ENCODE measurements around the gene SEMA6A. TPM values are rescaled to one million over a fixed set of nuclear protein-coding genes. Genes with fewer than 3 reads are reported as not detected.

Gene SEMA6A
- polyA plus RNA-seq, 1 donor (not counting 4 experiments of a cell fraction or from before 2014, with no cell fraction given): 0.68 TPM

- H3K4me2 ChIP-seq (ENCODE audit: control insufficient read depth, extremely low read depth, insufficient read depth, low read depth, low read length): no peak overlapping the region
- H3K9me1 ChIP-seq (ENCODE audit: control insufficient read depth, extremely low read depth, insufficient read depth, low read length): no peaks in the 10 kb centered on the region
- dilution Hi-C loops (cut with MboI; ENCODE audit: extremely low pct_ligation_motif_present, low sequenced_read_pairs): no loop called here
- DNase-seq (ENCODE audit: low read depth, low spot score) (no peak), FAIRE-seq (no peak)
- peaks cover 5% of the 10 kb centered on the region for H3K9me3 ChIP-seq (ENCODE audit: control insufficient read depth, low read depth, low read length)
- H2AFZ ChIP-seq (ENCODE audit: control insufficient read depth, low read length): no peak overlapping the region
- no peaks in the 10 kb centered on the region for H3K4me1 ChIP-seq (ENCODE audit: control insufficient read depth, extremely low read depth, insufficient read depth, low read length)
- H3K4me3 ChIP-seq (ENCODE audit: control insufficient read depth in 2 of 3, extremely low read depth in 1 of 3, insufficient read depth in 2 of 3, low read depth in 1 of 3, low read length in 3 of 3): no peak overlapping the region
- no peaks in the 10 kb centered on the region for H3K36me3 ChIP-seq (ENCODE audit: control insufficient read depth in 2 of 2, extremely low read depth in 1 of 2, insufficient read depth in 2 of 2, low read length in 2 of 2)
- H3K27me3 ChIP-seq (ENCODE audit: control insufficient read depth, extremely low read depth, insufficient read depth, low read length): no peaks in the 10 kb centered on the region
- no peaks in the 10 kb centered on the region for H4K20me1 ChIP-seq (ENCODE audit: control insufficient read depth, extremely low read depth, insufficient read depth, low read length)
- H3K27ac ChIP-seq (ENCODE audit: control insufficient read depth, insufficient read depth, low read length): no peak overlapping the region
- TF ChIP-seq CTCF (optimal IDR thresholded peaks at IDR 0.05 in 1 of 3, IDR thresholded peaks at IDR 0.05 in 1 of 3, conservative IDR thresholded peaks at IDR 0.05 in 1 of 3; ENCODE audit: extremely low read depth in 1 of 3, insufficient read depth in 2 of 3, low read length in 3 of 3): no peak
- no peak for TF ChIP-seq EZH2 (IDR thresholded peaks at IDR 0.05; ENCODE audit: low read length)
- no peak overlapping the region for H3K9ac ChIP-seq (ENCODE audit: control insufficient read depth, extremely low read depth, insufficient read depth, low read length)
- H3K79me2 ChIP-seq (ENCODE audit: control insufficient read depth, insufficient read depth, low read length): no peaks in the 10 kb centered on the region
Observed at GRCh38 chr5:116550082-116550481, 24.5 kb downstream of the SEMA6A start.

- Histone ChIP-seq H3K4me1 (ENCODE audit: control insufficient read depth, extremely low read depth, insufficient read depth, low read length) (peaks cover 8% of the 10 kb centered on the region), H3K9me1 (ENCODE audit: control insufficient read depth, extremely low read depth, insufficient read depth, low read length) (no peaks in the 10 kb centered on the region), H3K9ac (ENCODE audit: control insufficient read depth, extremely low read depth, insufficient read depth, low read length) (no peak overlapping the region), H3K4me3 (ENCODE audit: control insufficient read depth in 2 of 3, extremely low read depth in 1 of 3, insufficient read depth in 2 of 3, low read depth in 1 of 3, low read length in 3 of 3) (no peak overlapping the region), H3K27ac (ENCODE audit: control insufficient read depth, insufficient read depth, low read length) (no peak overlapping the region), H3K4me2 (ENCODE audit: control insufficient read depth, extremely low read depth, insufficient read depth, low read depth, low read length) (no peak overlapping the region), H3K79me2 (ENCODE audit: control insufficient read depth, insufficient read depth, low read length) (no peaks in the 10 kb centered on the region), H3K27me3 (ENCODE audit: control insufficient read depth, extremely low read depth, insufficient read depth, low read length) (no peaks in the 10 kb centered on the region), H4K20me1 (ENCODE audit: control insufficient read depth, extremely low read depth, insufficient read depth, low read length) (no peaks in the 10 kb centered on the region), H3K9me3 (ENCODE audit: control insufficient read depth, low read depth, low read length) (peaks cover 9% of the 10 kb centered on the region), H3K36me3 (ENCODE audit: control insufficient read depth in 2 of 2, extremely low read depth in 1 of 2, insufficient read depth in 2 of 2, low read length in 2 of 2) (no peaks in the 10 kb centered on the region), H2AFZ (ENCODE audit: control insufficient read depth, low read length) (no peak overlapping the region)
- no peak for TF ChIP-seq EZH2 (IDR thresholded peaks at IDR 0.05; ENCODE audit: low read length)
- TF ChIP-seq CTCF (optimal IDR thresholded peaks at IDR 0.05 in 1 of 3, IDR thresholded peaks at IDR 0.05 in 1 of 3, conservative IDR thresholded peaks at IDR 0.05 in 1 of 3; ENCODE audit: extremely low read depth in 1 of 3, insufficient read depth in 2 of 3, low read length in 3 of 3): no peak
- no peak for FAIRE-seq
- no peak for DNase-seq (ENCODE audit: low read depth, low spot score)
- dilution Hi-C loops (cut with MboI; ENCODE audit: extremely low pct_ligation_motif_present, low sequenced_read_pairs): no loop called here
Observed at GRCh38 chr5:116546743-116547124, 27.9 kb downstream of the SEMA6A start.
